ENCODE results near the gene NFIA.
"Not testable (repeated sequence)": the region's sequence is repeated elsewhere in the genome, so short reads cannot be mapped to it uniquely, and the experiment has no call there.

DNA sequence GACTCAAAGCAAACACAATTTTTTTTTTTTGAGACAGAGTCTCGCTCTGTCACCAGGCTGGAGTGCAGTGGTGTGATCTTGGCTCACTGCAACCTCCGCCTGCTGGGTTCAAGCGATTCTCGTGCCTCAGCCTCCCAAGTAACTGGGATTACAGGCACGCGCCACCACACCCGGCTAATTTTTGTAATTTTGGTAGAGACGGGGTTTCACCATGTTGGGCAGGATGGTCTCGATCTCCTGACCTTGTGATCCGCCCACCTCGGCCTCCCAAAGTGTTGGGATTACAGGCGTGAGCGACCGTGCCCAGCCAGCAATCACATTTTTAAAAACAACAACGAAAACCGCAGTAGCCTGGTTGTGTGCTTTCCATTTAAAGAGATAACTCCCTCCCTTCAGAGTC, 6.5 kb upstream of the NFIA start:
- TF ChIP-seq, protein P1, sequence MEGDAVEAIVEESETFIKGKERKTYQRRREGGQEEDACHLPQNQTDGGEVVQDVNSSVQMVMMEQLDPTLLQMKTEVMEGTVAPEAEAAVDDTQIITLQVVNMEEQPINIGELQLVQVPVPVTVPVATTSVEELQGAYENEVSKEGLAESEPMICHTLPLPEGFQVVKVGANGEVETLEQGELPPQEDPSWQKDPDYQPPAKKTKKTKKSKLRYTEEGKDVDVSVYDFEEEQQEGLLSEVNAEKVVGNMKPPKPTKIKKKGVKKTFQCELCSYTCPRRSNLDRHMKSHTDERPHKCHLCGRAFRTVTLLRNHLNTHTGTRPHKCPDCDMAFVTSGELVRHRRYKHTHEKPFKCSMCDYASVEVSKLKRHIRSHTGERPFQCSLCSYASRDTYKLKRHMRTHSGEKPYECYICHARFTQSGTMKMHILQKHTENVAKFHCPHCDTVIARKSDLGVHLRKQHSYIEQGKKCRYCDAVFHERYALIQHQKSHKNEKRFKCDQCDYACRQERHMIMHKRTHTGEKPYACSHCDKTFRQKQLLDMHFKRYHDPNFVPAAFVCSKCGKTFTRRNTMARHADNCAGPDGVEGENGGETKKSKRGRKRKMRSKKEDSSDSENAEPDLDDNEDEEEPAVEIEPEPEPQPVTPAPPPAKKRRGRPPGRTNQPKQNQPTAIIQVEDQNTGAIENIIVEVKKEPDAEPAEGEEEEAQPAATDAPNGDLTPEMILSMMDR (conservative IDR thresholded peaks at IDR 0.05; ENCODE audit: low read depth, low read length), result not testable (repeated sequence)
- TF ChIP-seq EZH2 (IDR thresholded peaks at IDR 0.05; ENCODE audit: borderline replicate concordance, low read depth, low read length, poor library complexity, severe bottlenecking), result not testable (repeated sequence)
